Dermis microvascular lymphatic vessel endothelial cell (primary cell): ENCODE results near the gene ZNF414. TPM values are rescaled to one million over a fixed set of nuclear protein-coding genes. Genes with fewer than 3 reads are reported as not detected.

ENCODE experiments used
- DNase-seq, 2 donors: peaks; one replicate each; pipeline versions ENCODE4 v3.0.0 to v3.0.0-alpha.2; 2010; ENCODE audit warnings: low read depth in 2 of 2
- total RNA-seq: library from RNA; depleted of rRNA; stranded (reverse); fragments of >200 nt; gene quantifications from 2 replicates; pipeline ENCODE4 v1.2.1, GENCODE V29; 2014

ZNF414 gene
- total RNA-seq, 1 donor from 2014 or later: 3.3 TPM

- DNase-seq: no peak
Measured at GRCh38 chr19:8463365-8463764, 50.6 kb downstream of the ZNF414 start.

- DNase-seq: no peak
Measured at GRCh38 chr19:8462571-8462970, 51.4 kb downstream of the ZNF414 start.

- no peak for DNase-seq
Measured at GRCh38 chr19:8461891-8462290, 52.1 kb downstream of the ZNF414 start.

- no peak for DNase-seq
Measured at GRCh38 chr19:8461376-8461775, 52.6 kb downstream of the ZNF414 start.

- no peak for DNase-seq
Measured at GRCh38 chr19:8460516-8461298, 53.3 kb downstream of the ZNF414 start.

Other genes starting within 250 kb of the ZNF414 start
- gene CD320, start 205.8 kb downstream of the ZNF414 start, total RNA-seq: 25.7 and 28.6 TPM in 2 replicates
- 21.0 and 39.7 TPM in 2 replicates for gene NDUFA7, start 192.8 kb downstream of the ZNF414 start, total RNA-seq
- gene RPS28, start 192.7 kb downstream of the ZNF414 start, total RNA-seq: 202 and 270 TPM in 2 replicates
- 52.8 and 129 TPM in 2 replicates for gene KANK3, start 170.9 kb downstream of the ZNF414 start, total RNA-seq
- gene ANGPTL4, start 150.0 kb downstream of the ZNF414 start, total RNA-seq: 1.0 and 10.7 TPM in 2 replicates
- 48.1 and 105 TPM in 2 replicates for gene RAB11B, start 123.8 kb downstream of the ZNF414 start, total RNA-seq
- 122 and 194 TPM in 2 replicates for gene MARCHF2, start 100.9 kb downstream of the ZNF414 start, total RNA-seq
- gene HNRNPM, start 69.2 kb downstream of the ZNF414 start, total RNA-seq: 68.3 and 70.3 TPM in 2 replicates
- gene PRAM1, start 11.5 kb downstream of the ZNF414 start, total RNA-seq: not detected in 2 replicates
- gene MYO1F, start 63.3 kb upstream of the ZNF414 start, total RNA-seq: 0.13 and 0.38 TPM in 2 replicates
- 4.2 and 13.0 TPM in 2 replicates for gene ADAMTS10, start 96.5 kb upstream of the ZNF414 start, total RNA-seq
- gene NFILZ, start 116.5 kb upstream of the ZNF414 start, total RNA-seq: not detected in 2 replicates
- not detected in 2 replicates for gene ACTL9, start 184.6 kb upstream of the ZNF414 start, total RNA-seq
- not detected in 2 replicates for gene OR2Z1, start 207.5 kb upstream of the ZNF414 start, total RNA-seq